Liver (tissue), 3 donors: ENCODE measurements around the gene UNC5B.

Experiments used
- FOXA2 ChIP-seq: IDR thresholded peaks from 2 replicates; pipeline ENCODE4 v1.6.1; 2016; ENCODE audit warnings: antibody characterized with exemption
- GABPA ChIP-seq, 2 donors: IDR thresholded peaks in 1 of 2; conservative IDR thresholded peaks in 1 of 2; 2 replicates each; pipeline ENCODE4 v1.6.1; 2016; ENCODE audit warnings: antibody characterized with exemption in 2 of 2, mild to moderate bottlenecking in 1 of 2, moderate library complexity in 1 of 2
- JUND ChIP-seq, 2 donors: IDR thresholded peaks; 2 replicates each; pipeline ENCODE4 v1.6.1; 2016; ENCODE audit warnings: antibody characterized with exemption in 2 of 2
- NR2F2 ChIP-seq: IDR thresholded peaks from 2 replicates; pipeline ENCODE4 v1.6.1; 2016; ENCODE audit warnings: antibody characterized with exemption
- RAD21 ChIP-seq, 2 donors: IDR thresholded peaks; 2 replicates each; pipeline ENCODE4 v1.6.1; 2016; ENCODE audit warnings: antibody characterized with exemption in 2 of 2, mild to moderate bottlenecking in 2 of 2
- SP1 ChIP-seq: IDR thresholded peaks from 2 replicates; pipeline ENCODE4 v1.6.1; 2018; ENCODE audit warnings: antibody characterized with exemption, mild to moderate bottlenecking
- TAF1 ChIP-seq: conservative IDR thresholded peaks from 2 replicates; pipeline ENCODE4 v1.6.1; 2016; ENCODE audit warnings: antibody characterized with exemption, mild to moderate bottlenecking
- YY1 ChIP-seq: IDR thresholded peaks from 2 replicates; pipeline ENCODE4 v1.6.1; 2016; ENCODE audit warnings: antibody characterized with exemption, mild to moderate bottlenecking
- TF ChIP-seq, protein P1 (sequence below): fragments of 150-350 bp; IDR thresholded peaks from 2 replicates; pipeline ENCODE4 v1.5.1; 2017; ENCODE audit warnings: improper control_type of control experiment, low read depth, low read length; ENCODE audit not compliant: missing input control
- TF ChIP-seq, protein P2 (sequence below): IDR thresholded peaks from 2 replicates; pipeline ENCODE4 v1.6.1; 2016; ENCODE audit warnings: antibody characterized with exemption
- TF ChIP-seq, protein P3 (sequence below): IDR thresholded peaks from 2 replicates; pipeline ENCODE4 v1.6.1; 2016; ENCODE audit warnings: antibody characterized with exemption, mild to moderate bottlenecking
- donor health status: healthy.
- donor health status: healthy.

DNA sequence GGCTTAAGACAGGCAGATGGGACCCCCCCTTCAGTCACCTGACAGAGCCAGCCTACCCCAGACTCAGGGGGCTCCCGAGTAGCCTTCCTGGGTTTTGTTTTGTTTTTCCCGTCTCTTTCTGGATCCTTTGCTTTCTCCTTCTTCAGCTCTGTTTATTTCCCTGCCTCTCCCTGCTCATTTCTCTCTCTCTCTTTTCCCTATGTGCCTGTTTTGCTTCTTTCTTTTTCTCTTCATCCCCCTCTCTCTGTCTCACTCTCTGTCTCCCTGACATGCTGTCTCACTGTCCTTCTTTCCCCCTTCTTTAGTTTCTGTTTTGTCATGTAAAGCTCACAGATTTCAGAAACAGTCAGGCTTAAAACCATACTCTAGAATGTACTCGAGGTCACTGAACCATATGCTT is 68.5 kb downstream of the UNC5B start:
- TF ChIP-seq, protein P1, sequence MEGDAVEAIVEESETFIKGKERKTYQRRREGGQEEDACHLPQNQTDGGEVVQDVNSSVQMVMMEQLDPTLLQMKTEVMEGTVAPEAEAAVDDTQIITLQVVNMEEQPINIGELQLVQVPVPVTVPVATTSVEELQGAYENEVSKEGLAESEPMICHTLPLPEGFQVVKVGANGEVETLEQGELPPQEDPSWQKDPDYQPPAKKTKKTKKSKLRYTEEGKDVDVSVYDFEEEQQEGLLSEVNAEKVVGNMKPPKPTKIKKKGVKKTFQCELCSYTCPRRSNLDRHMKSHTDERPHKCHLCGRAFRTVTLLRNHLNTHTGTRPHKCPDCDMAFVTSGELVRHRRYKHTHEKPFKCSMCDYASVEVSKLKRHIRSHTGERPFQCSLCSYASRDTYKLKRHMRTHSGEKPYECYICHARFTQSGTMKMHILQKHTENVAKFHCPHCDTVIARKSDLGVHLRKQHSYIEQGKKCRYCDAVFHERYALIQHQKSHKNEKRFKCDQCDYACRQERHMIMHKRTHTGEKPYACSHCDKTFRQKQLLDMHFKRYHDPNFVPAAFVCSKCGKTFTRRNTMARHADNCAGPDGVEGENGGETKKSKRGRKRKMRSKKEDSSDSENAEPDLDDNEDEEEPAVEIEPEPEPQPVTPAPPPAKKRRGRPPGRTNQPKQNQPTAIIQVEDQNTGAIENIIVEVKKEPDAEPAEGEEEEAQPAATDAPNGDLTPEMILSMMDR, result no peak
- no peak for TF ChIP-seq YY1
- TF ChIP-seq GABPA (IDR thresholded peaks at IDR 0.05 in 1 of 2, conservative IDR thresholded peaks at IDR 0.05 in 1 of 2), result no peak
- TF ChIP-seq, protein P2, sequence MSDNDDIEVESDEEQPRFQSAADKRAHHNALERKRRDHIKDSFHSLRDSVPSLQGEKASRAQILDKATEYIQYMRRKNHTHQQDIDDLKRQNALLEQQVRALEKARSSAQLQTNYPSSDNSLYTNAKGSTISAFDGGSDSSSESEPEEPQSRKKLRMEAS, result no peak
- TF ChIP-seq SP1, result no peak
- no peak for TF ChIP-seq FOXA2
- no peak for TF ChIP-seq TAF1
- no peak for TF ChIP-seq NR2F2
- no peak for TF ChIP-seq JUND (IDR thresholded peaks at IDR 0.05)
- TF ChIP-seq, protein P3, sequence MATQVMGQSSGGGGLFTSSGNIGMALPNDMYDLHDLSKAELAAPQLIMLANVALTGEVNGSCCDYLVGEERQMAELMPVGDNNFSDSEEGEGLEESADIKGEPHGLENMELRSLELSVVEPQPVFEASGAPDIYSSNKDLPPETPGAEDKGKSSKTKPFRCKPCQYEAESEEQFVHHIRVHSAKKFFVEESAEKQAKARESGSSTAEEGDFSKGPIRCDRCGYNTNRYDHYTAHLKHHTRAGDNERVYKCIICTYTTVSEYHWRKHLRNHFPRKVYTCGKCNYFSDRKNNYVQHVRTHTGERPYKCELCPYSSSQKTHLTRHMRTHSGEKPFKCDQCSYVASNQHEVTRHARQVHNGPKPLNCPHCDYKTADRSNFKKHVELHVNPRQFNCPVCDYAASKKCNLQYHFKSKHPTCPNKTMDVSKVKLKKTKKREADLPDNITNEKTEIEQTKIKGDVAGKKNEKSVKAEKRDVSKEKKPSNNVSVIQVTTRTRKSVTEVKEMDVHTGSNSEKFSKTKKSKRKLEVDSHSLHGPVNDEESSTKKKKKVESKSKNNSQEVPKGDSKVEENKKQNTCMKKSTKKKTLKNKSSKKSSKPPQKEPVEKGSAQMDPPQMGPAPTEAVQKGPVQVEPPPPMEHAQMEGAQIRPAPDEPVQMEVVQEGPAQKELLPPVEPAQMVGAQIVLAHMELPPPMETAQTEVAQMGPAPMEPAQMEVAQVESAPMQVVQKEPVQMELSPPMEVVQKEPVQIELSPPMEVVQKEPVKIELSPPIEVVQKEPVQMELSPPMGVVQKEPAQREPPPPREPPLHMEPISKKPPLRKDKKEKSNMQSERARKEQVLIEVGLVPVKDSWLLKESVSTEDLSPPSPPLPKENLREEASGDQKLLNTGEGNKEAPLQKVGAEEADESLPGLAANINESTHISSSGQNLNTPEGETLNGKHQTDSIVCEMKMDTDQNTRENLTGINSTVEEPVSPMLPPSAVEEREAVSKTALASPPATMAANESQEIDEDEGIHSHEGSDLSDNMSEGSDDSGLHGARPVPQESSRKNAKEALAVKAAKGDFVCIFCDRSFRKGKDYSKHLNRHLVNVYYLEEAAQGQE, result no peak
- TF ChIP-seq RAD21 (IDR thresholded peaks at IDR 0.05), result no peak
